ENCODE measurements around the gene CRNKL1.

GRCh38 chr20:20005342-20005741, 46.9 kb downstream of the CRNKL1 start:
- TF ChIP-seq CTCF (conservative IDR thresholded peaks at IDR 0.05; ENCODE audit: low read length), result no peak
- no peak for TF ChIP-seq EZH2phosphoT487 (IDR thresholded peaks at IDR 0.05; ENCODE audit: borderline replicate concordance, low read depth, low read length)
